Urinary bladder (tissue), 4 donors: ENCODE data around the gene OSTM1. TPM values are rescaled to one million over a fixed set of nuclear protein-coding genes. Genes with fewer than 3 reads are reported as not detected.
A peak's percentile ranks its signal among the peaks of the same experiment; 100 is the strongest.

Experiments
- DNase-seq: peaks from one replicate; pipeline ENCODE4 v3.0.0-alpha.2; 2015; ENCODE audit errors: extremely low spot score
- H3K27ac ChIP-seq: one replicate; pipeline ENCODE4 v1.5.1; 2013; ENCODE audit warnings: low read depth, mild to moderate bottlenecking, moderate library complexity
- H3K36me3 ChIP-seq: one replicate; pipeline ENCODE4 v1.6.1; 2013; ENCODE audit warnings: mild to moderate bottlenecking, moderate library complexity; ENCODE audit not compliant: insufficient read depth
- H3K4me1 ChIP-seq: one replicate; pipeline ENCODE4 v1.6.1; 2013; ENCODE audit warnings: mild to moderate bottlenecking, moderate library complexity; ENCODE audit not compliant: insufficient read depth
- H3K4me3 ChIP-seq: one replicate; pipeline ENCODE4 v1.5.1; 2013; ENCODE audit warnings: low read depth, low read length
- WGBS: extraction: QIAGEN DNeasy Blood & Tissue Kit; methylation state at CpG from one replicate; pipeline ENCODE4 v1.1.7; 2013; 5-methylcytosine and 5-hydroxymethylcytosine counted together
- polyA plus RNA-seq: library from polyadenylated mRNA; stranded (reverse); fragments of 200-250 nt; gene quantifications from one replicate; pipeline ENCODE4 v1.2.3, GENCODE V29; 2013
- total RNA-seq: library from RNA; depleted of rRNA; stranded (reverse); fragments of >200 nt; gene quantifications from one replicate; pipeline ENCODE4 v1.2.3, GENCODE V29; 2014
- donor health status: healthy with polysubstance abuse.
- donor health status: healthy.

The OSTM1 gene
- total RNA-seq: 37.0 TPM
- polyA plus RNA-seq: 36.0 TPM

DNA sequence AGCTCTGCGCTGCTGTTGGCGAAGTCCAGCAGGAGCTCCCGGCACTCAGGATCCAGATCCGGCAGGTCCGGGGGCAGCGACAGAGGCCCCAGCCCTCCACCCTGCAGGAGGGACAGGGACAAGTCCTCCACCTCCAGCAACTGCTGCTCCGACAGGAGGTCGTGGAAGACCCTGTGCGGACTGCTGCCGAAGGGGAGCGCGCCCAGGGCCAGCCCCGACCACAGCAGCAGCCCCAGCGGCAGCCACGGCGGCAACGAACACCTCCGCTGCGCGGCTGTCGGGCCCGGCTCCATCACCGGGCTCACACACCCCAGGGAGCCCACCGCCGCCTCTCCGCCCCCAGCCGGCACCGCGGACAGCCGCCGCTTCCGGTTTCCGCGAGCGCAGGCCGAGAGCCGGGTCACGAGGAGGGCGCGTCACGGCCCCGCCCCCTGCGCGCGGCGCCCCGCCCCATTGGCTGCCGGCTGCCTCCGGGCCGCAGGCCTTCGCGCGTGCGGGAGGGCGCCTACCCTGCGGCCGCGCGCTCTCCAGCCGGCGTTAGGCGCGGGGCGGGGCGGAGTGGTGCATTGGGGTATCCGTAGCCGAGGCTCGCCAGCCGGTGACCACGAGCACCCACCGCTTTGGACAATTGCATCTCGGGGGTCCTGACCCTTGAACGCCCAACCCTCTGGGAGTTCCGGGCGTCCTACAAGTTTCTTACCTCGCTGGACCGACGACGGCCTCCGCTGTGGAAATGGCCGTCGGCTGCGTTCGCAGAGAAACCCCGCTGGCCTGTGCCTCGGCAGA is at the start of gene OSTM1:
Gene OSTM1 (minus strand): TSS at position 383 of the 786 bp plus-strand sequence. CDS start 90 bp downstream, at position 293.
- DNase-seq: peak; percentile 40
- under 1% methylated on average over 86 of the region's 86 CpGs for WGBS
- H3K4me1 ChIP-seq: no peaks in the 10 kb centered on the region
- no peaks in the 10 kb centered on the region for H3K36me3 ChIP-seq
- peak within 1 kb of the TSS; percentile 93 for H3K4me3 ChIP-seq
- peak within 1 kb of the TSS; percentile 58 for H3K27ac ChIP-seq

DNA sequence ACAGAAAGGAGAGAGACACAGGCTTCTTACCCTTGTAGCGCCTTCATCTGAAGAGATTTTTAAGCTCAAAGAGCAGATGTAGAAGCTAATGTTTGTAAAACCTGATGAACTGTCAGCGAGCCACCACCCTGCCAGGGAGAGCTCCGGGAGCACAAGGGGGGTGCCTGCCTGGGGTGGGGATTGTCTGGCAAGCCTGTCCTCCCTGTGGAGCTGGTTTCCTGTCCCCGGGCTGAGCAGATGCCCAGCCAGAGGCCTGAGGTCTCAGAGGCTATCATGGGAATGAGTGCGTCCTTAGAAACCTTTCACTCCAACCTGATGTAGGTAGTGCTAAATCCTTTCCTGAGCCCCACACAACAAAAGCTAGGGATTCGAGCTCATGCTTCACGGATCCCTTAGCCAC is 49.4 kb upstream of the OSTM1 start:
- H3K4me1 ChIP-seq: no peaks in the 10 kb centered on the region
- no peak overlapping the region for H3K27ac ChIP-seq
- WGBS: 23% methylated on average over 7 of the region's 7 CpGs
- H3K4me3 ChIP-seq: no peak overlapping the region
- H3K36me3 ChIP-seq: no peaks in the 10 kb centered on the region
- DNase-seq: no peak

DNA sequence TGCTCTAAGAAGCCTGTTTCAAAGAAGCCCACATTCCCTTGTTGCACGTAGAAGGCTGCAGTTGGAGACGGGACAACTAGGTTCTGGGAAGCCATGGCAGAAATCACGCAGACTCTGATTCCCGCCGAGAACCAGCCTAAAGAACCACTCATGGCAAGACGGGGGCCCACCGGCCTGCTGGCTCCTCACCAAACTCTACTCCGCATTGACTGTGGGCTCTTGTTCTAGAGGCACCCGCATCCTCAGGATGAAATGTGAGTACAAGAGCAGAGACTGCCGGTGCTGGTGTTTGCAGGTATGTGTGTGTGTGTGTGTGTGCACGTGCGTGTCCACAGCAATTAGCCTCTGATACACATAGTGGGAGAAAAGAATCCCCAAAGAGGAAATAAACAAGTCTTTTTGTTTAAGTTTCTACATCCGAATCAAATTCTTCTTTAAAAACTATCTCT is 49.0 kb upstream of the OSTM1 start:
- WGBS: 17% methylated on average over 13 of the region's 13 CpGs
- Histone ChIP-seq H3K4me1 (no peaks in the 10 kb centered on the region), H3K27ac (no peak overlapping the region), H3K36me3 (no peaks in the 10 kb centered on the region), H3K4me3 (no peak overlapping the region)
- no peak for DNase-seq

DNA sequence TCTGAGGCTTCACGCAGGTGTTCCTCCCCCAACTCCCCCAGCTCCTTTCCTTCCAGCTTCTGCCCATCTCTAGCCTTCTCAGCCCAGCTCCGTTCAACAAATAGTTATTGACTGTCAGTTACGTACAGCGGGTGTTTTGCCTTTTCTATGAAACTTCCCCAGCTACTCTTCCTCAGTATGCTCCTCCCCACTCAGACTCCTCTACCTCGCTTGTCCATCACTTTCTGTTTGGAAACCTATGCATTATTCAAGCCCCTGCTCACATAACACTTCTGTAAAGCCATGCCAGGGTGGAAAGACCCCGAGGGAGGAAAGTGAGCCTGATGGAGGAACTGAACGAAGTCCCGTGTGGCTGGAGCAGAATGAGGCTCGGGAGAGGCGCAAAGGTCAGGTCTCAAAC is 47.1 kb upstream of the OSTM1 start:
- Histone ChIP-seq H3K27ac (no peak overlapping the region), H3K4me3 (no peak overlapping the region), H3K4me1 (no peaks in the 10 kb centered on the region), H3K36me3 (no peaks in the 10 kb centered on the region)
- DNase-seq: no peak
- WGBS: 38% methylated on average over 10 of the region's 10 CpGs

DNA sequence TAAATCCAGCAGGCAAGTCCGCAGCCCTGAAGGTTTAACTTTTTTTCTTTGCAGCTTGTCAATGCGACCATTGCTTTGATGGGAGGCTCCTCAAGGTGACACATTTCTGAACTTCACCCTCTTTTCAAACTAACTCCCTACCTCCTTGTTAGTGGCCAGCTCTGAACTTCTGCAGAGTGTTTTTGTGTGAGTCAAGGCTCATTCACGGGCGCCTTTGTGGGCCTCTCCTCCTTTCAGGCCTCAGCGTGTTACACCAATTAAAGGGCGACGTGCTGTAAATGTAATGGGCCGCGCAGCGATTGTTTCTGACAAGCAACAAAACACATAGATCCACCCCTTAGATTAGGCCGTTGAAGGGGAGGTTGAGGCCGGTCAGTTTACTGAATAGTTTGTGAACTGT is 45.8 kb upstream of the OSTM1 start:
- Histone ChIP-seq H3K36me3 (no peaks in the 10 kb centered on the region), H3K4me1 (no peaks in the 10 kb centered on the region)
- 81% methylated on average over 12 of the region's 12 CpGs for WGBS

GRCh38 chr6:108119769-108120141 is 45.2 kb upstream of the OSTM1 start:
- Histone ChIP-seq H3K4me1 (no peaks in the 10 kb centered on the region), H3K4me3 (no peak overlapping the region), H3K27ac (no peak overlapping the region), H3K36me3 (no peaks in the 10 kb centered on the region)
- WGBS: 46% methylated on average over 24 of the region's 24 CpGs
- no peak for DNase-seq

More for the DNA sequence above, 45.8 kb upstream of the OSTM1 start:
- H3K27ac ChIP-seq: no peak overlapping the region
- DNase-seq: no peak
- H3K4me3 ChIP-seq: no peak overlapping the region

DNA sequence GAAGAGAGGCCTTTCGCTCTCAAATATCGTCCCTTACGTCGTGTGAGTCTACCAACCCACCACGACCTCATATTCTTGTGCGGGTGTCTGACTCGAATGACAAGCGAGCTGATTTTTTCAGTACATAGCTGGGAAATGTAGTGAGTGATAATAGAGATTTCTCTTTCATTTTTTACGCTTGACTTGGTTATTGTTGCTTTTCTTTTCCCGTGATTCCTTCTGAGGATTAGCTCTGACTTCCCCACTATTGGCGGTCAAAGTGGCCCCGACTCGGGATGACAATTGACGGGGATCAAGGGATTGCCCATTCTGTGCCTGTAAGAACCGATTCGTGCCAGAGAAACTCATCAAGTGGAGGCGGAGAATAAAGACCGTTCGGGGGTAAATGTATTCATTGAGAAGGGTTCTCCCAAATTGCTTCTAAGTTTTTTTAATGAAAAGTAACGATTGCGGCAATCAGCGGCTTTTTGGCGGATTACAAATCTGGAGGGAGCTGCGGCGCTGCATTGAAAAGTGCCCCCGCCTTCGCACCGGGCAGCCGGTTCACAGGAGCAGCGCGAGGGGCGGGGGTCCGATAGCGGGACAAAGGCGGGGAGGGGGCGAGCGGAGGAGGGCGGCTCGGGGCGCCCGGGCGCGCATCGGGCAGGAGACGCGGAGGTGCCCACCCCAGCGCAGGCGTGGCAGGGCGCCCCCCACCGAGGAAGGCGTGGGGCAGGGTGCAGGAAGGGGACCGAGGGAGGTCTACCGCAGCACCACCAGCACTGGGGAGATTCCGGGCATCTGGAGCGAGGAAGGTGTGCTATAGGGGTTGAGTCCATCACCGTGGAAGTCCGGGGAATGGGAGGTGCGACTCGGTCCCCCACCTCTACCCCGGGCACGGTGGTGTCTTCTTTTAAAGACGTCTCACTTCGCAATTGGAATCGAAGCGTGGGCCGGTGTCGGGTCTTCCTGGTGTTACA is 44.5 kb upstream of the OSTM1 start:
- H3K27ac ChIP-seq: no peak overlapping the region
- no peaks in the 10 kb centered on the region for H3K36me3 ChIP-seq
- H3K4me3 ChIP-seq: peak overlapping the region; percentile 54
- no peaks in the 10 kb centered on the region for H3K4me1 ChIP-seq
- 4% methylated on average over 67 of the region's 67 CpGs for WGBS
- no peak for DNase-seq

GRCh38 chr6:108118359-108118724 is 43.8 kb upstream of the OSTM1 start:
- no peaks in the 10 kb centered on the region for H3K4me1 ChIP-seq
- H3K4me3 ChIP-seq: peak overlapping the region; percentile 54
- DNase-seq: no peak
- no peak overlapping the region for H3K27ac ChIP-seq
- 1% methylated on average over 45 of the region's 45 CpGs for WGBS
- no peaks in the 10 kb centered on the region for H3K36me3 ChIP-seq

DNA sequence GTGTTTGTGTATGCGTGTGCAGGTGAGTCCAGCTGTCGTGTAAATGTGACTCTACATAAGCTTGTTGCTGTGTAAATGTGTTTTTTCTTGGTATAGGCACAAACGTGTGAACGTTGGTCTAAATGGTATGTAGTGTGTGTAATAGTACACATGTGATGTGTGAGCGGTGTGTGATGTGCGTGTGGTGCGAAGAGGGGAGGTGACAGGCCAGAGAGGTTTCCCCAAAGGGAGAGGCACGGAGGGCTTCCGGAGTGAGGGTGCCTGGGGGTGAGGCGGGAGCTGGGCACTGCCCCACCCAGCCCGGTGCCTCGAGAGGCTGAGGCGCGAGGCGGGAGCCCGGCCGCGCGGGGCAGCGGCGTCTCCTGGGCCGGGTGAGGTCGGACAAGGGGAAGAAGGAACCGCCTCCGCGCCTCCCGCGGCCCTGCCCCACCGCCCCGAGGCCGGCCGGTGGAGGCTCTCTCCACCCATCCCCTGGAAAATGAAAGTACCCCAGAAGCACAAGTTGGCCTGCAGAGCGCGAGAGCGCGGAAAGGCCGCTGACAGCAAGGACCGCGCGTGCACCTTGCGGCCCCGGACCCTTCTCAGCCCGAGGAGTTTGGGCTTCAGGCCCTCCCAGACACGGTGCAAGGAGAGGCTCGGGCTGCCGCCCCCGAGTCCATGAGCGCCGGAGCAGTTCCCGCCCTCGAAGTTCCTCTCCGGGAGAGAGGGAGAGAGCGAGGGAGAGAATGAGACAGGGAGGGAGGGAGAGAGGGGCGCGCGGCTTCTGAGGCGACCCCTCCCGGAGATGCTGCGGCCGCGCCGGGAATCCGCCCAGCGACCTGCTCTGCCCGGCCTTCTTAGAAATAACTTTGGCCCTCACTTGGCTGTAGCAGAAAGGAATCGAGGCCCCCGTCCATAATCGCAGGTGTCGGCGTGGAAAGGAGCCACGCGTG is 43.2 kb upstream of the OSTM1 start:
- 1% methylated on average over 72 of the region's 72 CpGs for WGBS
- Histone ChIP-seq H3K4me3 (peak overlapping the region; percentile 54), H3K27ac (no peak overlapping the region), H3K36me3 (no peaks in the 10 kb centered on the region), H3K4me1 (no peaks in the 10 kb centered on the region)
- no peak for DNase-seq

DNA sequence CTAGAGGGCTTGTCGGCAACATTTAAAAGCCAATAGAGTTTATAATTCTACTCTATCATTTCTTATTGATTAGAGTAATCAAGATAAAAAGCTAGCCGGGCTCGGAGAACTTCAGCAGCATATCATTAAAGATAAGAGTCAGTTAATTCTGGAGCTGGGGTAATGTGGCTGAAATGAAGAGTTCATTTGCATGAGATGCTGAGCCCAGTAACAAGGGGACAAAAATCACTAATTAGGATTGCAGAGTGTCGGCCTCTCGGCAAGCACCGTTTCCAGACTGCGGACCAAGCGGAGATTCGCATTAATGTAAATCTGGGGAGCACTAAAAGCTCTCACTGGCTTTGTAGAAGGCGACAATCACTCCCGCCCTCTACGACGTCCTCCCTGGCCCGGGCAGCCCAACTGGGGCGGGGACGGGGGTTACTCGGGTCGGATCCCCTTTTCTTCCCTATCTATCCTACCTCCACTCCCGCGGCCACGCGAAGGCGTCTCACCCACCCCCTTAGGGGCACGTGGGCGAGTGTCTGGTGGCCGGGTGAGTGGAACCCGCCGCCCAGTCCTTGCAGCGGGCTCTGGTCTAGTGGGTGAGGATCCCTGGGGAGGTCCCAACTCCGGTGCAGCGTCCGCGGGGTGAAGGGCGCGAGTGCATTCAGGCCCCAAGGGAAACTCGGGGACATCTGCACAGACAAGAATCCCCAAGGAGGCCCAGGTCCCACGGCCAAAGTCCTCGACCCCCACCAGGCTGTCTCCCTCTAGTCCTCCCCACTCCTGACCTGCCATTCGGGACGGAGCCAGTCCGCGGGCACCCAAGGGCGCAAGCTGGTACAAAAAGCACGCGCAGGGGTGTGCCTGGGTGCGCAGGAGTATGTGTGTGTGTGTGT is 42.2 kb upstream of the OSTM1 start:
- no peak overlapping the region for H3K4me3 ChIP-seq
- 10% methylated on average over 46 of the region's 46 CpGs for WGBS
- no peaks in the 10 kb centered on the region for H3K4me1 ChIP-seq
- no peak overlapping the region for H3K27ac ChIP-seq
- H3K36me3 ChIP-seq: no peaks in the 10 kb centered on the region
- no peak for DNase-seq

DNA sequence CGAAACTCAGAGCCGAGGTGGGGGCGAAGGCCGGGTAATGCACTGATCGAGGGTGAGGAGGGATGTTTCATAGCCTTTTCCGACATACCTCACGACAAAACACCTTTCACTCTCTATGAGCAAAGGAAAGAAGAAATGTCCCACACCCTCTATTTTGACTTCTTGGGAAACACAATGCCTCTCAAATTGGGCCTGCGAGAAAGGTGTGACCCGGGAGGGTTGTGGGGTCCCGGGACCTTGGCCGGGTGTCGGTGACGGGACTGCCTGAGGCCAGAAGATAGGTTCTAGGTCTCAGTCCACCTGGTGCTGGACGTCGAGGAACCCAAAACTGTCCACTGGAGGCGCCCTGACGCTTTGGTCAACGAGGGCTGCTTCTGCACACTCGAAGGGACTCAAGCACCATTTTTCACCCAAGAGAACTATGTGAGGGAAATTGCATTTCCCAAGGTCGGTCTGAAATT is 41.1 kb upstream of the OSTM1 start:
- no peak overlapping the region for H3K27ac ChIP-seq
- H3K4me1 ChIP-seq: no peaks in the 10 kb centered on the region
- no peak overlapping the region for H3K4me3 ChIP-seq
- 10% methylated on average over 20 of the region's 20 CpGs for WGBS
- H3K36me3 ChIP-seq: no peaks in the 10 kb centered on the region
- no peak for DNase-seq

DNA sequence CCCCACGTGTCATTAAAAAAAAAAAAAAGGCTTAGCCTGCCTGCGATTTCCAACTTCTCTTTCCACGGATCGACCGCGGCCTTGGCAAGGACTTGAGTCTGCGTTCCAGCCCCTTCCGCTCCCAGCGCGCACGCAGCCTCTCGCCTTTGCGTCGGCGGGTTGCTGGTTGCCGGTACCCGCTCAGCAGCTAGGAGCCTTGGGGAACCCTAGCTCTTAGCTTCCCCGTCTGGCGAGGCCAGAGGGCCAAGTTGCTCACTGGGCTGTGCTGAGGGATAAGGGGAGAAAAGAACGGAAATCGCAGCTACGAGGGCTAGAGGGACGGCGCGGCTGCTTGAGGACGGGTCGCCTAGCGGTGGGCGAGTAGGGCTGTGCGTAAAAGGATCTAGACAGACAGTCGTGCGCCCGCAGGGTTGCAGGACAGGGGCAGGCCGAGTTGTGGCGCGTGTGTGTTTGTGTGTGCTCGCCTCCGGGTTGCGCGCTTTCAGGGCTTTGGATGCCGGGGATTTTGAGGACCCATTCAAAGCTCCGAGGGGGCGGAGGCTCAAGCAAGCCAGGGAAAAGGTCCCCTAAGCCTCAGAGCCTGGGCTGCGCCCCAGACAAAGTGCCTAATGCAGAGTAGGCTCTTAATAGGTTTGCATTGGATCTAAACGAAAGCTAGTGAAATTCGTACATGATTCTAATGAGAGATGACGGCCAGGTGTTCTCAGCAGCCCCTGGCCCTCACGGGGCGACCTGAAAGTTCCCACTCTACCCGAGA is 40.5 kb upstream of the OSTM1 start:
- 2% methylated on average over 50 of the region's 50 CpGs for WGBS
- no peaks in the 10 kb centered on the region for H3K4me1 ChIP-seq
- no peaks in the 10 kb centered on the region for H3K36me3 ChIP-seq
- H3K27ac ChIP-seq: no peak overlapping the region
- peak overlapping the region; percentile 0 for H3K4me3 ChIP-seq
- no peak for DNase-seq
